K562 (cell line): ENCODE results near the gene COQ8B. TPM values are rescaled to one million over a fixed set of nuclear protein-coding genes. Genes with fewer than 3 reads are reported as not detected.

ENCODE experiments used
- AFF1 ChIP-seq, 2 experiments: fragments of 450-650 bp; IDR thresholded peaks; 2 replicates each; pipeline ENCODE4 v1.6.1; 2018; ENCODE audit warnings: mild to moderate bottlenecking in 2 of 2, low read depth in 1 of 2; ENCODE audit not compliant: partially characterized antibody in 2 of 2
- DEAF1 ChIP-seq: fragments of 450-650 bp; formaldehyde crosslinking; IDR thresholded peaks from 2 replicates; pipeline ENCODE4 v1.4.0; 2020; ENCODE audit warnings: mild to moderate bottlenecking, moderate library complexity
- L3MBTL2 ChIP-seq: fragments of 450-650 bp; IDR thresholded peaks from 2 replicates; pipeline ENCODE4 v1.6.1; 2016; ENCODE audit warnings: mild to moderate bottlenecking, moderate library complexity
- MAFK ChIP-seq: IDR thresholded peaks from 2 replicates; pipeline ENCODE4 v1.6.1; 2011; ENCODE audit warnings: low read length, improper control_type of control experiment
- MLX ChIP-seq, 2 experiments: fragments of 450-650 bp in 1 of 2; sonication (generic) in 1 of 2; formaldehyde crosslinking; conservative IDR thresholded peaks; 2 replicates each; pipeline versions ENCODE4 v1.4.0 to v1.8.1; 2020 to 2022; ENCODE audit warnings: mild to moderate bottlenecking in 1 of 2, missing genetic modification reagents in 1 of 2
- RBM15 ChIP-seq: fragments of 200-400 bp; formaldehyde crosslinking; IDR thresholded peaks from 2 replicates; pipeline ENCODE4 v1.6.1; 2018; ENCODE audit warnings: mild to moderate bottlenecking, low read length, moderate library complexity; ENCODE audit not compliant: insufficient read depth
- TEAD4 ChIP-seq, 2 experiments: sonication (generic) in 1 of 2; formaldehyde crosslinking in 1 of 2; IDR thresholded peaks; 2 replicates each; pipeline versions ENCODE4 v1.6.1 to v1.8.0; 2012 to 2022; ENCODE audit warnings: borderline replicate concordance in 1 of 2, inconsistent platforms in 1 of 2, low read length in 1 of 2, mild to moderate bottlenecking in 1 of 2, missing genetic modification reagents in 1 of 2
- ZNF347 ChIP-seq: fragments of 450-650 bp; formaldehyde crosslinking; IDR thresholded peaks from 2 replicates; pipeline ENCODE4 v1.4.0; 2020; ENCODE audit warnings: low read depth, mild to moderate bottlenecking, moderate library complexity
- ZNF785 ChIP-seq: fragments of 250-450 bp; sonication (Bioruptor Pico); IDR thresholded peaks from 2 replicates; pipeline ENCODE4 v1.4.0; 2020; ENCODE audit warnings: mild to moderate bottlenecking
- polyA plus RNA-seq, 8 experiments: library from polyadenylated mRNA; depleted of rRNA in 4 of 8; stranded (reverse) in 5 of 8; unstranded in 3 of 8; fragments of >200 nt; fragmentation: Nextera tagmentation in 2 of 8; fragmentation: Illumina TruSeq in 1 of 8; extraction: Ambion mirVana in 2 of 8; extraction: Trizol in 1 of 8; gene quantifications; 2 replicates each; pipeline versions ENCODE4 v1.2.1 to v1.2.3, GENCODE V29; 2011 to 2014; ENCODE audit warnings: inconsistent platforms in 1 of 8, missing spikeins in 1 of 8
- total RNA-seq, 7 experiments: library from RNA; depleted of rRNA in 6 of 7; stranded (reverse); fragments of >200 nt in 6 of 7; fragmentation: Illumina TruSeq in 2 of 7; extraction: Trizol in 2 of 7; gene quantifications; 2 replicates each; pipeline versions ENCODE4 v1.2.1 to v1.2.3, GENCODE V29; 2011 to 2021; ENCODE audit warnings: low replicate concordance in 1 of 7

COQ8B gene
- total and polyA plus RNA-seq, 9 of the 15 experiments (the other 6 are each of a cell fraction or from before 2014, with no cell fraction given), result 0.41 to 32.3 (median 12.9) TPM

GRCh38 chr19:40742886-40743285, 26.2 kb upstream of the COQ8B start (continued):
- TF ChIP-seq MAFK (no peak), RBM15 (no peak), ZNF347 (CRISPR knock-in tag) (no peak), L3MBTL2 (no peak), TEAD4 (IDR thresholded peaks at IDR 0.05; ENCODE audit: low read length) (no peak), TEAD4 (CRISPR knock-in tag; IDR thresholded peaks at IDR 0.05; ENCODE audit: borderline replicate concordance) (no peak), DEAF1 (CRISPR knock-in tag) (no peak), AFF1 (IDR thresholded peaks at IDR 0.05; ENCODE audit: low read depth in 1 of 2, partially characterized antibody in 2 of 2) (no peak), ZNF785 (CRISPR knock-in tag) (no peak), MLX (CRISPR knock-in tag; conservative IDR thresholded peaks at IDR 0.05) (no peak)
- TF ChIP-seq, all 486 proteins: peak for 0
